ENCODE measurements around the gene POLR1B.
"Not testable (repeated sequence)": the region's sequence is repeated elsewhere in the genome, so short reads cannot be mapped to it uniquely, and the experiment has no call there.

The POLR1B gene

DNA sequence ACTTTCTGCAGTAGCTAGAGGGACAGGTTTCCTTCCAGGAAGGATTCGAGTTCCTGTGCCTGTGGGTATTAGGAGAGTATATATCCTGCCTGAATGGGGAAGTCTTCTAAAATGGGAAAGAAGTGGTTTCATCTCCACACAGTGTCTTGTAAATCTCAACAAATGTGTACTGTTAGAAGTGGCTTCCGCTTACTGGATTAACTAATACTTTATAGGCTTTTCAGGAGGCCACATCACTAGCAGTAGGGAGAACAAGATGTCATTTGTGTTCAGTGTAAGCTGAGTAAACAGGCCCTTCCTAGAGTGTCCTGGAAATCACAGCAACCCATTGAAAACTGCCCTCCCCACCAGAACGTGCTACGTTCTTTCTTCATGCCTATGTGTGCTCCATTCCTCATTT, 12.5 kb upstream of the POLR1B start:
- ChIA-PET POLR2A (no interaction called here), CTCF (no interaction called here)
- TF ChIP-seq, protein P1, sequence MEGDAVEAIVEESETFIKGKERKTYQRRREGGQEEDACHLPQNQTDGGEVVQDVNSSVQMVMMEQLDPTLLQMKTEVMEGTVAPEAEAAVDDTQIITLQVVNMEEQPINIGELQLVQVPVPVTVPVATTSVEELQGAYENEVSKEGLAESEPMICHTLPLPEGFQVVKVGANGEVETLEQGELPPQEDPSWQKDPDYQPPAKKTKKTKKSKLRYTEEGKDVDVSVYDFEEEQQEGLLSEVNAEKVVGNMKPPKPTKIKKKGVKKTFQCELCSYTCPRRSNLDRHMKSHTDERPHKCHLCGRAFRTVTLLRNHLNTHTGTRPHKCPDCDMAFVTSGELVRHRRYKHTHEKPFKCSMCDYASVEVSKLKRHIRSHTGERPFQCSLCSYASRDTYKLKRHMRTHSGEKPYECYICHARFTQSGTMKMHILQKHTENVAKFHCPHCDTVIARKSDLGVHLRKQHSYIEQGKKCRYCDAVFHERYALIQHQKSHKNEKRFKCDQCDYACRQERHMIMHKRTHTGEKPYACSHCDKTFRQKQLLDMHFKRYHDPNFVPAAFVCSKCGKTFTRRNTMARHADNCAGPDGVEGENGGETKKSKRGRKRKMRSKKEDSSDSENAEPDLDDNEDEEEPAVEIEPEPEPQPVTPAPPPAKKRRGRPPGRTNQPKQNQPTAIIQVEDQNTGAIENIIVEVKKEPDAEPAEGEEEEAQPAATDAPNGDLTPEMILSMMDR (IDR thresholded peaks at IDR 0.05; ENCODE audit: control extremely low read depth, extremely low read depth, low read depth, missing control alignments): no peak
- no peak for DNase-seq (ENCODE audit: extremely low spot score)

DNA sequence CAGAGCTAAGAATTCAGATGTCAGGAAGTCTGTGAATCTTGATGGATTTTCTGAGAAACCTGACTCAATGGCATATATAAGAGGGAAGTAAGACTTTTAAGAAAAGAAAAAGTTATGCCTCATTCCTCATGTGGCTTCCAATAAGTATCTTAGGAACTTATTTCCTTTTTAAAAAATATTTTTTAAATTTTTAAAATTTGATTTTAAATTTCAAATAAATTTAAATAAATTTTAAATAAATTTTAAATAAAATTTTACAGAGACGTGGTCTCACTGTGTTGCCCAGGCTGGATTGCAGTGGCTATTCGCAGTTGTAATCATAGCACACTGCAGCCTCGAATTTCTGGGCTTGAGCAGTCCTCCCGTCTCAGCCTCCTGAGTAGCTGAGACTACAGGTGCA, 11.5 kb upstream of the POLR1B start:
- DNase-seq (ENCODE audit: extremely low spot score): no peak
- TF ChIP-seq, protein P1 (IDR thresholded peaks at IDR 0.05; ENCODE audit: control extremely low read depth, extremely low read depth, low read depth, missing control alignments): no peak
- ChIA-PET CTCF (interaction anchor here (1.1 kb wide), 1 partner anchor 15 kb away, joined by 3 read pairs; no protein-coding TSS in a partner anchor), POLR2A (no interaction called here)

DNA sequence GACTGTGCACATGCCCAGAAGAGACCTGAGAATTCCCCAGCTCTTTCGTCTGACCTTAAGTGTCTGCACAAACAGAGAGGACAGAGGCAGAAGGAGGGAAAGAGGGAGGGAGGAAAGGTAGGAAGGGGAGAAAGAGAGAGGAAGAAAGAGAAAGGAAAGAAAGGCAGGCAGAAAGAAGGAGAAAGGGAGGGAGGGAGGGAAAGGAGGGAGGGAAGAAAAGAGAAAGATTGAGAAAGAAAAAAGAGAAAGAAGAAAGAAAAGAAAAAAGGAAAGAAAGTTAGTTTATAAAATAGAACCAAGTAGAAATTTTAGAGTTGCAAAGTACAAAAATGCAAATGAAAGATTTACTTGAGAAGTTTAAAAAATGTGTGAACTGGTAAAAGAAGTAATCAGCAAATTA, 7.4 kb upstream of the POLR1B start:
- POLR2A ChIA-PET: interaction anchor here (0.6 kb wide), 1 partner anchor 52 kb away, joined by 4 read pairs; no protein-coding TSS in a partner anchor
- DNase-seq (ENCODE audit: extremely low spot score): no peak
- CTCF ChIA-PET: no interaction called here
- TF ChIP-seq, protein P1 (IDR thresholded peaks at IDR 0.05; ENCODE audit: control extremely low read depth, extremely low read depth, low read depth, missing control alignments): no peak

DNA sequence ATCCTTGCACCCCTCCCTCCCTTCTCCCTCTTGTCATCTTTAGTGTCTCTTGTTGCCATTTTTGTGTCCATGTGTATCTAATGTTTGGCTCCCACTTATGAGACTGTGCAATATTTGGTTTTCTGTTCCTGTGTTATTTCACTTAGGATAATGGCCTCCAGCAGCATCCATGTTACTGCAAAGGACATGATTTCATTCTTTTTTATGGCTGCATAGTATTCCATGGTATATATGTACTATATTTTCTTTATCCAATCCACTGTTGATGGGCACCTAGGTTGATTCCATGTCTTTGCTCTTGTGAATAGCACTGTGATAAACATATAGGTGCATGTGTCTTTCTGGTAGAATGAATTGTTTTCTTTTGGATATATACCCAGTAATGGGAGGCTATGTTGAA, 5.6 kb upstream of the POLR1B start:
- CTCF ChIA-PET: interaction anchor here (1.0 kb wide), 2 partner anchors 11 to 63 kb away, joined by 4 read pairs; no protein-coding TSS in a partner anchor
- POLR2A ChIA-PET; DNase-seq (ENCODE audit: extremely low spot score): not testable (repeated sequence)

DNA sequence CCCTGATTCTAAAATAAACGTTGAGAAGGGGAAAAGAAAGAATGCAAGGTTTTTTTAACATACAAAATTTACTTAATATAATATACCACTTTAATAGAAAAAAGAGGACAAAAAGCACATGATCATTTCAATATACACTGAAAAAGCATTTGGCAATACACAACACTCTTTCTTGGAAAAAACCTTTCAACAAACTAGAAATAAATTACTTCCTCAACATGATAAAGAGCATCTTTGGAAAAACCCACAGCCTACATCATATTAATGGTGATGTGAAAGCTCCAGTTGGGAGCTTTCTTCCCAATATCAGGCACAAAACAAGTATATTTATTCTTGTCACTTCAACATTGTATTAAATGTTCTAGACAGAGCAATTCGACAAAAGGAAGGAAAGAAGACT, 3.0 kb upstream of the POLR1B start:
- ChIA-PET POLR2A (no interaction called here), CTCF (no interaction called here)

DNA sequence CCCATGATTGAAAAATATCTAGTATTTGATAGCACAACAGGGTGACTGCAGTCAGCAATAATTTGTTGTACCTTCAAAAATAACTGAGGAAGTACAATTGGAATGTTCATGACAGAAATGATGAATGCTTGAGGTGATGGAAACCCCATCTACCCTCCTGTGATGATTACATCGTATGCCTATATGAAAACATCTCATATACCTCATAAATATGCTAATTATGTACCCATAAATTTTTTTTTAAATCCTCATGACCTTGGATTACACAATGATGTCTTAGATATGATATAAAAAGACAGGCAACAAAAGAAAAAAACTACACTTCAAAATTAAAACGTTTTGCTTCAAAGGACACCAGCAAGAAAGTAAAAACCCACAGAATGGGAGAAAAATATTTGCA, 1.4 kb upstream of the POLR1B start:
- TF ChIP-seq, protein P1 (IDR thresholded peaks at IDR 0.05; ENCODE audit: control extremely low read depth, extremely low read depth, low read depth, missing control alignments): no peak
- ChIA-PET CTCF (interaction anchor here (1.0 kb wide), 1 partner anchor 282 kb away, joined by 3 read pairs; no protein-coding TSS in a partner anchor), POLR2A (interaction anchor here (0.6 kb wide), 1 partner anchor 49 kb away, joined by 3 read pairs; no protein-coding TSS in a partner anchor)
- no peak for DNase-seq (ENCODE audit: extremely low spot score)

More for the DNA sequence above, 3.0 kb upstream of the POLR1B start:
- no peak for DNase-seq (ENCODE audit: extremely low spot score)
- TF ChIP-seq, protein P1 (IDR thresholded peaks at IDR 0.05; ENCODE audit: control extremely low read depth, extremely low read depth, low read depth, missing control alignments): no peak

DNA sequence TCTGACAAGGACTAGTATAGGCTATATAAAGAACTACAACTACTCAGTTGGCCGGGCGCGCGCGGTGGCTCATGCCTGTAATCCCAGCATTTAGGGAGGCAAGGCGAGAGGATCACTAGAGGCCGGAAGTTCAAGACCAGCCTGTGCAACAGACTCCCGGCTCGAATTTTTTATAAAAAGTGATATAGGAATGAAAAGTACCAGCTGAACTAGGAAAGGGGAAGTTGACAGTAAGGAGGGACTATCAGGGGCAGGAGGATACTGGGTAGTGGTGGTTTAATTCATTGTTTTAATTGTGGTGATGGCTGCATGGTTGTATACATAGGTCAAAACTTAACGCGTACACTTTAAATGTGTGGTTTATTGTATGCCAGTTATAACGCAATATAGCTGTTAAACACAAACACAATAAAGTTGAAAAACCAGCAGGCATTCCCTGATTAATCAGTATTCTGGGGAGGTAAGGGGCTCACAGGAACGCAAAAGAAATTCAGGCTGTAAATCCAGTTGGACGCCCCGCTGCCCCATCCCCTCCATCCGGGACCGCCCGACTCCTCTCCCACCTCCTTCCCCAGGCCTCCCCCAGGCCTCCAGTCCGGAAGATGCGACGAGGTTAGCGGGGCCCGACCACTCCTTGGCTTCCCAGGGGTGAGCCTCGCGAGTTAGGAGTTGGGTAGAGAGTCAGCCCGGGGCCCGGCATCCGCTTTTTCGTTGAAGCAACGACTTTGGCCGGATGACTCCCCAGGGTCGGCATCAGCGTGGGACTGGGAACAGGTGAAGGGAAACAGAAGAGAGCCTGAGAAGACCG, 746 bp upstream of the POLR1B start:
- CTCF ChIA-PET: no interaction called here
- peak; percentile 39 for DNase-seq (ENCODE audit: extremely low spot score)
- POLR2A ChIA-PET: interaction anchor here (0.6 kb wide), 1 partner anchor 48 kb away, joined by 3 read pairs; no protein-coding TSS in a partner anchor
- TF ChIP-seq, protein P1 (IDR thresholded peaks at IDR 0.05; ENCODE audit: control extremely low read depth, extremely low read depth, low read depth, missing control alignments): no peak
